BJ (cell line): ENCODE results near the gene AFF3. TPM values are rescaled to one million over a fixed set of nuclear protein-coding genes. Genes with fewer than 3 reads are reported as not detected.

Source experiments
- CTCF ChIA-PET: fragments of 350-600 bp; formaldehyde crosslinking; extraction: SDS; loops from one replicate; lab custom pipeline; 2021; ENCODE audit warnings: antibody characterized with exemption, inconsistent platforms; lab: Yijun Ruan, JAX
- POLR2A ChIA-PET: fragments of 300-600 bp; sonication (Branson Sonifier 250); formaldehyde crosslinking; extraction: SDS; loops from one replicate; lab custom pipeline; 2021; ENCODE audit warnings: antibody characterized with exemption; lab: Charles Lee
- DNase-seq: peaks from one replicate; pipeline ENCODE4 v3.0.0-alpha.2; 2011; ENCODE audit warnings: low read depth
- H3K27me3 ChIP-seq: 2 replicates; pipeline ENCODE4 v1.6.0; 2011; ENCODE audit warnings: low read length; ENCODE audit not compliant: control insufficient read depth, insufficient read depth
- H3K36me3 ChIP-seq: 2 replicates; pipeline ENCODE4 v1.5.1; 2011; ENCODE audit warnings: low read length; ENCODE audit not compliant: control insufficient read depth, insufficient read depth
- H3K4me3 ChIP-seq: 2 replicates; pipeline ENCODE4 v1.5.1; 2011; ENCODE audit warnings: low read depth, mild to moderate bottlenecking, control low read depth, low read length
- polyA plus RNA-seq: library from polyadenylated mRNA; depleted of rRNA; stranded (reverse); fragments of >200 nt; gene quantifications from 2 replicates; pipeline ENCODE4 v1.2.3, GENCODE V29; 2011
- TF ChIP-seq, protein P1 (sequence below): IDR thresholded peaks from 2 replicates; pipeline ENCODE4 v1.5.1; 2011; ENCODE audit warnings: low read depth, mild to moderate bottlenecking, control low read depth, inconsistent platforms, low read length, moderate library complexity; ENCODE audit not compliant: insufficient read depth

AFF3 gene
- polyA plus RNA-seq, 1 experiment = 11.5 TPM

DNA sequence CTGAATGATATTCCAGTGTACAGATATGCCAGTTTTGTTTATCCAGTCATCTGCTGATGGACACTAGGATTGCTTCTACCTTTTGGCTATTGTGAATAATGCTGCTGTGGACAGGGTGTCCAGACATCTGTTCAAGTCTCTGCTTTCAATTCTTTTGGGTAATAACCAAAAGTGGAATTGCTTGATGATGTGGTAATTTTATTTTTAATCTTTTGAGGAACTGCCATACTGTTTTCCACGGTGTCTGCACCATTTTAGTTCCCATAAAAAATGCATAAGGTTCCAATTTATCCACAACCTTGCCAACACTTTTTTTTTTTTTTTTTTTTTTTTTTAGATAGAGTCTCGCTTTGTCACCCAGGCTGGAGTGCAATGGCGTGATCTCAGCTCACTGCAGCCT is 510.7 kb downstream of the AFF3 start:
- ChIA-PET CTCF (no interaction called here), POLR2A (no interaction called here)
- H3K4me3 ChIP-seq = no peak overlapping the region
- H3K27me3 ChIP-seq = no peaks in the 10 kb centered on the region
- H3K36me3 ChIP-seq = no peaks in the 10 kb centered on the region
- DNase-seq = no peak
- TF ChIP-seq, protein P1, sequence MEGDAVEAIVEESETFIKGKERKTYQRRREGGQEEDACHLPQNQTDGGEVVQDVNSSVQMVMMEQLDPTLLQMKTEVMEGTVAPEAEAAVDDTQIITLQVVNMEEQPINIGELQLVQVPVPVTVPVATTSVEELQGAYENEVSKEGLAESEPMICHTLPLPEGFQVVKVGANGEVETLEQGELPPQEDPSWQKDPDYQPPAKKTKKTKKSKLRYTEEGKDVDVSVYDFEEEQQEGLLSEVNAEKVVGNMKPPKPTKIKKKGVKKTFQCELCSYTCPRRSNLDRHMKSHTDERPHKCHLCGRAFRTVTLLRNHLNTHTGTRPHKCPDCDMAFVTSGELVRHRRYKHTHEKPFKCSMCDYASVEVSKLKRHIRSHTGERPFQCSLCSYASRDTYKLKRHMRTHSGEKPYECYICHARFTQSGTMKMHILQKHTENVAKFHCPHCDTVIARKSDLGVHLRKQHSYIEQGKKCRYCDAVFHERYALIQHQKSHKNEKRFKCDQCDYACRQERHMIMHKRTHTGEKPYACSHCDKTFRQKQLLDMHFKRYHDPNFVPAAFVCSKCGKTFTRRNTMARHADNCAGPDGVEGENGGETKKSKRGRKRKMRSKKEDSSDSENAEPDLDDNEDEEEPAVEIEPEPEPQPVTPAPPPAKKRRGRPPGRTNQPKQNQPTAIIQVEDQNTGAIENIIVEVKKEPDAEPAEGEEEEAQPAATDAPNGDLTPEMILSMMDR = no peak

DNA sequence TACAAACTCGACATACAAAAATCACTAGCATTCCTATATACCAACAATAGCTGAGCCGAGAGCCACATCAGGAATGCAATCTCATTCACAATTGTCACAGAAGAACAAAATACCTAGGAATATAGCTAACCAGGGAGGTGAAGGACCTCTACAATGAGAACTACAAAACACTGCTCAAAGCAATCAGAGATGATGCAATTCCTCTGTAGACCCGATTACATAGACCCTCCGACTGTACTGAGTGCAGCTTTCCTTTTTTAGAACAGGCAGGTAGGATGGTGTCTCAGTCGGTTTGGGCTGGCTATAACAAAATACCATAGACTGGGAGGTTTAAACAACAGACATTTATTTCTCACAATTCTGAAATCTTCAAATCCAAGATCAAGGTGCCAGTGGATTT is 513.1 kb downstream of the AFF3 start:
- TF ChIP-seq, protein P1 = no peak
- Histone ChIP-seq H3K27me3 (no peaks in the 10 kb centered on the region; the same call in 1 of the 2 replicates), H3K4me3 (no peak overlapping the region), H3K36me3 (no peaks in the 10 kb centered on the region; the same call in 1 of the 2 replicates)
- DNase-seq = no peak
- CTCF ChIA-PET = no interaction called here
- POLR2A ChIA-PET = no interaction called here

- TF ChIP-seq, protein P1 = no peak
- POLR2A ChIA-PET = no interaction called here
- CTCF ChIA-PET = no interaction called here
- no peaks in the 10 kb centered on the region; the same call in 1 of the 2 replicates for H3K36me3 ChIP-seq
- DNase-seq = no peak
- no peaks in the 10 kb centered on the region; the same call in 1 of the 2 replicates for H3K27me3 ChIP-seq
- H3K4me3 ChIP-seq = no peak overlapping the region
Observed at GRCh38 chr2:99626158-99626557, 516.2 kb downstream of the AFF3 start.

- Histone ChIP-seq H3K4me3 (no peak overlapping the region), H3K27me3 (no peaks in the 10 kb centered on the region; the same call in 1 of the 2 replicates), H3K36me3 (no peaks in the 10 kb centered on the region; the same call in 1 of the 2 replicates)
- TF ChIP-seq, protein P1 = no peak
- ChIA-PET POLR2A (no interaction called here), CTCF (interaction anchor here (0.6 to 1.2 kb wide), 2 partner anchors 9 to 89 kb away, joined by 3 read pairs; no protein-coding TSS in a partner anchor)
- DNase-seq = no peak
Observed at GRCh38 chr2:99624677-99625076, 517.7 kb downstream of the AFF3 start.

DNA sequence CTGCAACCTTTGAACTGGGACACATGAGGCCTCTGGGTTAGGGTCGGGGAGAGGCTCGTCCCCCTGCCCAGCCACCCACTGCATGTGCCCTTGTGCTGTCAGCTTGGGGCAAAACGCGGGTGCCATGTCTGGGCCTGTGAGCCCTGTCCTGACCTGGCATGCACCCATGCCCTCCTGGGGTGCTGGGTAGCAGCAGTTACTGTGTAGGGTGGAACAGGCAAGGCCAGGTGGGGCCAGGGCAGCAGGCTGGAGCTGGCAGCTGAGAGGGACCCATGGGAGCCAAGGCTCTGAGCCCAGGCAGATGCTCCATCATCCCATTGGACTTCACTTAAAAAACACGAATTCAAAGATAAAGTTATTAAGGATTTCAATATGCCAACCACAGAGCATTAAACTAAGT is 518.8 kb downstream of the AFF3 start:
- no peaks in the 10 kb centered on the region; the same call in 1 of the 2 replicates for H3K27me3 ChIP-seq
- ChIA-PET CTCF (interaction anchor here (1.2 kb wide), 1 partner anchor 8 kb away, joined by 3 read pairs; no protein-coding TSS in a partner anchor), POLR2A (no interaction called here)
- DNase-seq = no peak
- no peak overlapping the region for H3K4me3 ChIP-seq
- TF ChIP-seq, protein P1 = no peak
- H3K36me3 ChIP-seq = no peaks in the 10 kb centered on the region; the same call in 1 of the 2 replicates
